Measurements from ENCODE around the gene DHRS4.

GRCh38 chr14:23941230-23941629, 12.3 kb upstream of the DHRS4 start:
- no peak for TF ChIP-seq CTCF (IDR thresholded peaks at IDR 0.05; ENCODE audit: low read depth, low read length)
- TF ChIP-seq MAX (IDR thresholded peaks at IDR 0.05; ENCODE audit: low read depth, low read length) = no peak
- no peak for TF ChIP-seq POLR2A (IDR thresholded peaks at IDR 0.05; ENCODE audit: extremely low read depth, insufficient read length)

All from NB4 (cell line).